Measurements from ENCODE around the gene ZNRF1. TPM values are rescaled to one million over a fixed set of nuclear protein-coding genes. Genes with fewer than 3 reads are reported as not detected.

ZNRF1 gene
- total and polyA plus RNA-seq, 2 of the 13 experiments (the other 11 are each of a cell fraction or from before 2014, with no cell fraction given): 43.9 to 58.7 TPM

DNA sequence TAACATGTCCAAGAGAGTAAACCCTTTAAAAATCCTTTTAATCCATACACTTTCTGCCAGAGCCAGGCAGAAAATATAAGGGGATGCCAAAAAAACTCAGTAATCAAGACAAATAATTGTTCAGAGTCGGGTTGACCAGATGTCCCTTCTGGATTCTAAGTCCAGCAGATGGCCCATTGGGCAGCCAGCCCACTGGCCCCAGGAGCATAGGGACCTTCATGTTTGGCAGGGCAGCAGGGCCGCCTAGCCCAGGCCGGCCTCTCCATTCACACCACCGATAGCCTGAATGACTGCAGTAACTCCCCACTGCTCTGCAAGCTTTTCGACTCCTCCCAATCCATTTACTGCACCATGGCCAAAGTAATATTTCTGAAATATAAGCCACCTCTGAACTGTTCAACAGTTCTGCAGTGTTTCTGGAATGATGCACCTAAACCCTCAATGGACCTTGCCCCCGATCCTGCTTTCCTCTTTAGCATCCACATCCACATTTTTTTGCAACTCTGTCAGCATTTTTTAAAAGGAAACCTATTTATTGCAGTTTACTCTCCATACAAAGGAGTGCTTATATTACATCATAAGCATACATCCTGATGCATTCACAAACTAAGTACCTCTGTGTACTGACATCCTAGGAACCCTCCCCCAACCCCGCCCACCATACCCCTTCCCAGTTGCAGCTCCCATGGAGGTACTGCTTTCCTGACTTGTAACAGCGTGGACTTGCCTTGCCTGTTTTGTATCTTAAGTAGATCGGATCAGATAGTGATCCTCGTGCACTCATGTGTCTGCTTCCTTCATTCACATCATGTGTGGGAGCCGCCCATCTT, 71.4 kb downstream of the ZNRF1 start (continued):
- TF ChIP-seq ZNF460 (CRISPR knock-in tag; IDR thresholded peaks at IDR 0.05; ENCODE audit: borderline replicate concordance) (no peak), ZFP62 (CRISPR knock-in tag; IDR thresholded peaks at IDR 0.05) (no peak), ZNF746 (CRISPR knock-in tag; IDR thresholded peaks at IDR 0.05) (0 out of 2 replicates have a peak, but pooled peaks have one; percentile 41), ZNF788 (CRISPR knock-in tag; IDR thresholded peaks at IDR 0.05; ENCODE audit: borderline replicate concordance) (no peak), TEAD2 (CRISPR knock-in tag; IDR thresholded peaks at IDR 0.05) (no peak), MIER3 (CRISPR knock-in tag; IDR thresholded peaks at IDR 0.05; ENCODE audit: borderline replicate concordance) (0 out of 2 replicates have a peak, but pooled peaks have one; percentile 20), MED8 (CRISPR knock-in tag; IDR thresholded peaks at IDR 0.05; ENCODE audit: insufficient replicate concordance) (no peak), POLR2AphosphoS5 (IDR thresholded peaks at IDR 0.05; ENCODE audit: low read depth, low read length) (no peak), GTF2F1 (IDR thresholded peaks at IDR 0.05; ENCODE audit: low read length) (no peak), FOXA3 (CRISPR knock-in tag; IDR thresholded peaks at IDR 0.05) (peak; percentile 87), HNF4A (CRISPR knock-in tag; IDR thresholded peaks at IDR 0.05) (peak; percentile 94), ZNF282 (IDR thresholded peaks at IDR 0.05; ENCODE audit: partially characterized antibody) (no peak), PRPF4 (IDR thresholded peaks at IDR 0.05; ENCODE audit: low read depth, low read length, poor library complexity, severe bottlenecking) (no peak), ZNF207 (IDR thresholded peaks at IDR 0.05; ENCODE audit: borderline replicate concordance) (no peak), ZNF615 (CRISPR knock-in tag; IDR thresholded peaks at IDR 0.05; ENCODE audit: borderline replicate concordance) (no peak), NKX3-1 (CRISPR knock-in tag; IDR thresholded peaks at IDR 0.05) (peak; percentile 47; the same call in 1 of the 2 replicates), ETV5 (CRISPR knock-in tag; IDR thresholded peaks at IDR 0.05; ENCODE audit: borderline replicate concordance) (peak; percentile 57; the same call in 1 of the 2 replicates)
- TF ChIP-seq, protein P1, sequence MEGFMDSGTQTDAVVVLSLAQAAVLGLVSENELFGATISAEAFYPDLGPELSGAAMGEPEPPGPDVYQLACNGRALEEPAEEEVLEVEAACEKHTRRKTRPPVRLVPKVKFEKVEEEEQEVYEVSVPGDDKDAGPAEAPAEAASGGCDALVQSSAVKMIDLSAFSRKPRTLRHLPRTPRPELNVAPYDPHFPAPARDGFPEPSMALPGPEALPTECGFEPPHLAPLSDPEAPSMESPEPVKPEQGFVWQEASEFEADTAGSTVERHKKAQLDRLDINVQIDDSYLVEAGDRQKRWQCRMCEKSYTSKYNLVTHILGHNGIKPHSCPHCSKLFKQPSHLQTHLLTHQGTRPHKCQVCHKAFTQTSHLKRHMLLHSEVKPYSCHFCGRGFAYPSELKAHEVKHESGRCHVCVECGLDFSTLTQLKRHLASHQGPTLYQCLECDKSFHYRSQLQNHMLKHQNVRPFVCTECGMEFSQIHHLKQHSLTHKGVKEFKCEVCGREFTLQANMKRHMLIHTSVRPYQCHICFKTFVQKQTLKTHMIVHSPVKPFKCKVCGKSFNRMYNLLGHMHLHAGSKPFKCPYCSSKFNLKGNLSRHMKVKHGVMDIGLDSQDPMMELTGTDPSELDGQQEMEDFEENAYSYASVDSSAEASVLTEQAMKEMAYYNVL (CRISPR knock-in tag; IDR thresholded peaks at IDR 0.05; ENCODE audit: borderline replicate concordance): peak; percentile 83; the same call in 1 of the 2 replicates
- TF ChIP-seq, protein P2, sequence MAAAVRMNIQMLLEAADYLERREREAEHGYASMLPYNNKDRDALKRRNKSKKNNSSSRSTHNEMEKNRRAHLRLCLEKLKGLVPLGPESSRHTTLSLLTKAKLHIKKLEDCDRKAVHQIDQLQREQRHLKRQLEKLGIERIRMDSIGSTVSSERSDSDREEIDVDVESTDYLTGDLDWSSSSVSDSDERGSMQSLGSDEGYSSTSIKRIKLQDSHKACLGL (CRISPR knock-in tag; IDR thresholded peaks at IDR 0.05): no peak
- TF ChIP-seq, protein P3, sequence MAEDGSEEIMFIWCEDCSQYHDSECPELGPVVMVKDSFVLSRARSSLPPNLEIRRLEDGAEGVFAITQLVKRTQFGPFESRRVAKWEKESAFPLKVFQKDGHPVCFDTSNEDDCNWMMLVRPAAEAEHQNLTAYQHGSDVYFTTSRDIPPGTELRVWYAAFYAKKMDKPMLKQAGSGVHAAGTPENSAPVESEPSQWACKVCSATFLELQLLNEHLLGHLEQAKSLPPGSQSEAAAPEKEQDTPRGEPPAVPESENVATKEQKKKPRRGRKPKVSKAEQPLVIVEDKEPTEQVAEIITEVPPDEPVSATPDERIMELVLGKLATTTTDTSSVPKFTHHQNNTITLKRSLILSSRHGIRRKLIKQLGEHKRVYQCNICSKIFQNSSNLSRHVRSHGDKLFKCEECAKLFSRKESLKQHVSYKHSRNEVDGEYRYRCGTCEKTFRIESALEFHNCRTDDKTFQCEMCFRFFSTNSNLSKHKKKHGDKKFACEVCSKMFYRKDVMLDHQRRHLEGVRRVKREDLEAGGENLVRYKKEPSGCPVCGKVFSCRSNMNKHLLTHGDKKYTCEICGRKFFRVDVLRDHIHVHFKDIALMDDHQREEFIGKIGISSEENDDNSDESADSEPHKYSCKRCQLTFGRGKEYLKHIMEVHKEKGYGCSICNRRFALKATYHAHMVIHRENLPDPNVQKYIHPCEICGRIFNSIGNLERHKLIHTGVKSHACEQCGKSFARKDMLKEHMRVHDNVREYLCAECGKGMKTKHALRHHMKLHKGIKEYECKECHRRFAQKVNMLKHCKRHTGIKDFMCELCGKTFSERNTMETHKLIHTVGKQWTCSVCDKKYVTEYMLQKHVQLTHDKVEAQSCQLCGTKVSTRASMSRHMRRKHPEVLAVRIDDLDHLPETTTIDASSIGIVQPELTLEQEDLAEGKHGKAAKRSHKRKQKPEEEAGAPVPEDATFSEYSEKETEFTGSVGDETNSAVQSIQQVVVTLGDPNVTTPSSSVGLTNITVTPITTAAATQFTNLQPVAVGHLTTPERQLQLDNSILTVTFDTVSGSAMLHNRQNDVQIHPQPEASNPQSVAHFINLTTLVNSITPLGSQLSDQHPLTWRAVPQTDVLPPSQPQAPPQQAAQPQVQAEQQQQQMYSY (CRISPR knock-in tag; IDR thresholded peaks at IDR 0.05): peak; percentile 98
- TF ChIP-seq, protein P4, sequence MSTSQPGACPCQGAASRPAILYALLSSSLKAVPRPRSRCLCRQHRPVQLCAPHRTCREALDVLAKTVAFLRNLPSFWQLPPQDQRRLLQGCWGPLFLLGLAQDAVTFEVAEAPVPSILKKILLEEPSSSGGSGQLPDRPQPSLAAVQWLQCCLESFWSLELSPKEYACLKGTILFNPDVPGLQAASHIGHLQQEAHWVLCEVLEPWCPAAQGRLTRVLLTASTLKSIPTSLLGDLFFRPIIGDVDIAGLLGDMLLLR (CRISPR knock-in tag; IDR thresholded peaks at IDR 0.05): no peak
- TF ChIP-seq, protein P5, sequence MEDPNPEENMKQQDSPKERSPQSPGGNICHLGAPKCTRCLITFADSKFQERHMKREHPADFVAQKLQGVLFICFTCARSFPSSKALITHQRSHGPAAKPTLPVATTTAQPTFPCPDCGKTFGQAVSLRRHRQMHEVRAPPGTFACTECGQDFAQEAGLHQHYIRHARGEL (CRISPR knock-in tag; IDR thresholded peaks at IDR 0.05): no peak
- TF ChIP-seq, protein P6, sequence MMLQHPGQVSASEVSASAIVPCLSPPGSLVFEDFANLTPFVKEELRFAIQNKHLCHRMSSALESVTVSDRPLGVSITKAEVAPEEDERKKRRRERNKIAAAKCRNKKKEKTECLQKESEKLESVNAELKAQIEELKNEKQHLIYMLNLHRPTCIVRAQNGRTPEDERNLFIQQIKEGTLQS (CRISPR knock-in tag; IDR thresholded peaks at IDR 0.05): peak; percentile 90

Data from HepG2 (cell line).